ENCODE data around the gene GBE1.

GRCh38 chr3:81443958-81444357 lies 317.5 kb downstream of the GBE1 start:
- TF ChIP-seq RXRA (IDR thresholded peaks at IDR 0.05; ENCODE audit: borderline replicate concordance, low read depth) (no peak), NRF1 (IDR thresholded peaks at IDR 0.05; ENCODE audit: low read depth, low read length) (no peak), USF2 (IDR thresholded peaks at IDR 0.05; ENCODE audit: borderline replicate concordance, low read depth, low read length) (no peak), CTCF (IDR thresholded peaks at IDR 0.05) (no peak), RCOR1 (IDR thresholded peaks at IDR 0.05; ENCODE audit: low read length) (no peak), RAD21 (IDR thresholded peaks at IDR 0.05; ENCODE audit: low read length) (no peak), IRF3 (IDR thresholded peaks at IDR 0.05; ENCODE audit: low read depth, low read length) (no peak), YY1 (IDR thresholded peaks at IDR 0.05; ENCODE audit: low read depth) (no peak), MXI1 (IDR thresholded peaks at IDR 0.05; ENCODE audit: low read depth, low read length) (no peak), TCF12 (IDR thresholded peaks at IDR 0.05) (no peak), TEAD4 (IDR thresholded peaks at IDR 0.05; ENCODE audit: borderline replicate concordance, insufficient read depth) (no peak), FOXM1 (IDR thresholded peaks at IDR 0.05; ENCODE audit: low read depth) (no peak), POLR2AphosphoS5 (IDR thresholded peaks at IDR 0.05; ENCODE audit: low read depth, low read length) (no peak), SIN3A (IDR thresholded peaks at IDR 0.05; ENCODE audit: borderline replicate concordance, low read depth, low read length) (no peak)
